Transverse colon (tissue), 4 donors: ENCODE results near the gene CAMK2B. TPM values are rescaled to one million over a fixed set of nuclear protein-coding genes. Genes with fewer than 3 reads are reported as not detected.

ENCODE experiments used
- DNase-seq: peaks from one replicate; pipeline ENCODE4 v3.0.0-alpha.2; 2019
- H3K27ac ChIP-seq, 4 donors: fragments of 200-600 bp; sonication (generic); 2 replicates each; pipeline ENCODE4 v1.5.1; 2016 to 2018; ENCODE audit warnings: inconsistent platforms in 4 of 4
- H3K27me3 ChIP-seq: fragments of 200-600 bp; sonication (generic); 2 replicates; pipeline ENCODE4 v1.5.1; 2017; ENCODE audit warnings: inconsistent platforms
- H3K36me3 ChIP-seq, 4 donors: fragments of 200-600 bp; sonication (generic); 2 replicates each; pipeline ENCODE4 v1.5.1; 2017 to 2019; ENCODE audit warnings: inconsistent platforms in 4 of 4
- H3K4me1 ChIP-seq, 4 donors: fragments of 200-600 bp; sonication (generic); 2 replicates each; pipeline ENCODE4 v1.5.1; 2017 to 2020; ENCODE audit warnings: inconsistent platforms in 4 of 4
- H3K4me3 ChIP-seq, 4 donors: fragments of 200-600 bp; sonication (generic); 1 replicate in 1 of 4; 2 replicates in 3 of 4; pipeline versions ENCODE4 v1.5.1 to v1.6.1; 2017 to 2019; ENCODE audit warnings: inconsistent platforms in 4 of 4
- H3K9me3 ChIP-seq, 2 donors: fragments of 200-600 bp; sonication (generic); 2 replicates each; pipeline ENCODE4 v1.5.1; 2017 to 2019; ENCODE audit warnings: inconsistent platforms in 2 of 2
- EP300 ChIP-seq: sonication (generic); formaldehyde crosslinking; IDR thresholded peaks from one replicate; pipeline ENCODE4 v1.6.1; 2017; ENCODE audit warnings: antibody characterized with exemption, low read depth
- POLR2A ChIP-seq: fragments of 450-650 bp; IDR thresholded peaks from one replicate; pipeline ENCODE4 v1.6.1; 2016; ENCODE audit warnings: antibody characterized with exemption, mild to moderate bottlenecking, moderate library complexity
- POLR2AphosphoS5 ChIP-seq, 3 donors: sonication (generic); formaldehyde crosslinking; IDR thresholded peaks; one replicate each; pipeline ENCODE4 v1.6.1; 2016; ENCODE audit warnings: antibody characterized with exemption in 3 of 3
- WGBS, 2 donors: methylation state at CpG; one replicate each; pipeline ENCODE4 v1.1.5; 2018; ENCODE audit warnings: low coverage in 1 of 2; 5-methylcytosine and 5-hydroxymethylcytosine counted together
- in situ Hi-C, 4 donors: fragments of 200-750 bp; cut with MboI; loops; one replicate each; pipeline versions ENCODE4 v1.15.0 to v1.15.1; 2017; ENCODE audit warnings: low sequenced_read_pairs in 3 of 4, low pct_ligation_motif_present in 1 of 4, low pct_unique_long_range_greater_than_20kb in 1 of 4
- intact Hi-C: fragments of 100-400 bp; cut with DNase I; formaldehyde crosslinking; loops from one replicate; pipeline ENCODE4 v1.15.1; 2023; ENCODE audit warnings: low total_unique reads
- total RNA-seq, 4 donors: library from RNA; depleted of rRNA; stranded (reverse); fragments of >200 nt; gene quantifications; one replicate each; pipeline ENCODE4 v1.1.0, GENCODE V29; 2016
- TF ChIP-seq, protein P1 (sequence below), 5 experiments: fragments of 200-600 bp in 3 of 5; fragments of 450-650 bp in 2 of 5; sonication (generic) in 3 of 5; IDR thresholded peaks; 1 replicate in 2 of 5; 2 replicates in 3 of 5; pipeline ENCODE4 v1.5.1; 2016 to 2017; ENCODE audit warnings: antibody characterized with exemption in 5 of 5, inconsistent platforms in 3 of 5, mild to moderate bottlenecking in 2 of 5, moderate library complexity in 1 of 5

Gene CAMK2B
- total RNA-seq, 4 donors from 2014 or later: 0.16 to 2.8 (median 0.27) TPM; not detected in 1

DNA sequence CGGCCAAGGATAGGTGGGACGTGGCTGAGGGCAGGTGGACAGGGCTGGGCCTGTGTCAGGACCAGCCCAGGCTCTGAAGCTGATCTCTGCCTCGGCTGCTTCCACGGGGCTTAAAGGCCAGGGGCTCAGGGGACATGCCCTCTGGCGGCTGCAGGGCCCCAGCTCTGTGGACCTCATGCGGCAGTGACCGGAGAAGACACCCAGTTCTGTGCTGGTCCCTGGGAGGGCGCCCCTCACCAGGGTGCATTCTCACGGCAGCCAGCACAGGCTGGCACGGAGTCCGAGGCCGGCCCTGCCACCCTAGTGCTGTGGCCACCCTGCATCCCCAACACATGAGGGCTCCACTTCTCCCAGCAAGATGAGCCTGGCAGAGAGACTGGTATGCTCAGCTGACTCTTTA lies 94.3 kb downstream of the CAMK2B start:
- in situ Hi-C loops: loop anchor here in 3 of 4 donors (25.0 kb wide), 2 partner anchors 256 to 331 kb away; partner anchors contain the start of genes NUDCD3 (in 2 of the 3) and DDX56 (in 1 of the 3)
- WGBS, 2 donors: 89% methylated on average over 10 of the region's 12 CpGs; no CpG with 5 or more reads in 1 of the 2 donors
- intact Hi-C loops: loop anchor here (10.0 kb wide), 2 partner anchors 254 to 334 kb away; no protein-coding TSS in a partner anchor
- H3K9me3 ChIP-seq: no peaks in the 10 kb centered on the region
- no peak for DNase-seq
- H3K36me3 ChIP-seq: no peaks in the 10 kb centered on the region
- H3K27me3 ChIP-seq: peaks cover 5% of the 10 kb centered on the region
- TF ChIP-seq, protein P1, sequence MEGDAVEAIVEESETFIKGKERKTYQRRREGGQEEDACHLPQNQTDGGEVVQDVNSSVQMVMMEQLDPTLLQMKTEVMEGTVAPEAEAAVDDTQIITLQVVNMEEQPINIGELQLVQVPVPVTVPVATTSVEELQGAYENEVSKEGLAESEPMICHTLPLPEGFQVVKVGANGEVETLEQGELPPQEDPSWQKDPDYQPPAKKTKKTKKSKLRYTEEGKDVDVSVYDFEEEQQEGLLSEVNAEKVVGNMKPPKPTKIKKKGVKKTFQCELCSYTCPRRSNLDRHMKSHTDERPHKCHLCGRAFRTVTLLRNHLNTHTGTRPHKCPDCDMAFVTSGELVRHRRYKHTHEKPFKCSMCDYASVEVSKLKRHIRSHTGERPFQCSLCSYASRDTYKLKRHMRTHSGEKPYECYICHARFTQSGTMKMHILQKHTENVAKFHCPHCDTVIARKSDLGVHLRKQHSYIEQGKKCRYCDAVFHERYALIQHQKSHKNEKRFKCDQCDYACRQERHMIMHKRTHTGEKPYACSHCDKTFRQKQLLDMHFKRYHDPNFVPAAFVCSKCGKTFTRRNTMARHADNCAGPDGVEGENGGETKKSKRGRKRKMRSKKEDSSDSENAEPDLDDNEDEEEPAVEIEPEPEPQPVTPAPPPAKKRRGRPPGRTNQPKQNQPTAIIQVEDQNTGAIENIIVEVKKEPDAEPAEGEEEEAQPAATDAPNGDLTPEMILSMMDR (IDR thresholded peaks at IDR 0.05): no peak
- TF ChIP-seq EP300 (no peak), POLR2A (no peak), POLR2AphosphoS5 (IDR thresholded peaks at IDR 0.05) (no peak)
- H3K4me1 ChIP-seq: no peaks in the 10 kb centered on the region
- no peak overlapping the region for H3K4me3 ChIP-seq
- H3K27ac ChIP-seq: no peak overlapping the region

DNA sequence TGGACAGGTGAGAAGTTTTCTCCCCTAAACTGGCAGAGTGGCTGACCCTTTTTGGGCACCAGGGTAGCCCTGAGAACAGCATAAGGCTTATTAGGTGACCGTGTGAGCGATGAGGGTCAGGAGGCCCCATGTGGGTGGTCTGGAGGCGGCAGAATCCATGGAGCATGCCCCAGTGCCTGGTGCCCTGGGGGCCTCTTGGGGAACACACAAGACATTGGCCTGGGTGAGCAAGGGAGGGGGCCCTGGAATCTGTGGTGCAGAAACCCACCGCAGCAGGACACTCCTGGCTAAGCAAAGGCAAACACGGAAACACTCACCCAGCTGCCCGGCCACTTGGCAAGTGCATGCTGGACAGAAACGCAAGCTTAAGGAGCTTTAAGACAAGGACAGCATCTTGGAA lies 95.1 kb downstream of the CAMK2B start:
- Histone ChIP-seq H3K9me3 (no peaks in the 10 kb centered on the region), H3K27ac (no peak overlapping the region), H3K4me3 (no peak overlapping the region), H3K27me3 (peaks cover 13% of the 10 kb centered on the region), H3K4me1 (no peaks in the 10 kb centered on the region), H3K36me3 (no peaks in the 10 kb centered on the region)
- DNase-seq: no peak
- whole genome bisulfite sequencing, 2 donors: 91% methylated on average over 7 of the region's 7 CpGs; no CpG with 5 or more reads in 1 of the 2 donors
- TF ChIP-seq POLR2AphosphoS5 (IDR thresholded peaks at IDR 0.05): no peak
- TF ChIP-seq, protein P1 (IDR thresholded peaks at IDR 0.05): no peak
- intact Hi-C loops: loop anchor here (10.0 kb wide), 2 partner anchors 255 to 335 kb away; no protein-coding TSS in a partner anchor
- in situ Hi-C loops: loop anchor here in 3 of 4 donors (25.0 kb wide), 2 partner anchors 257 to 332 kb away; partner anchors contain the start of genes NUDCD3 (in 2 of the 3) and DDX56 (in 1 of the 3)

DNA sequence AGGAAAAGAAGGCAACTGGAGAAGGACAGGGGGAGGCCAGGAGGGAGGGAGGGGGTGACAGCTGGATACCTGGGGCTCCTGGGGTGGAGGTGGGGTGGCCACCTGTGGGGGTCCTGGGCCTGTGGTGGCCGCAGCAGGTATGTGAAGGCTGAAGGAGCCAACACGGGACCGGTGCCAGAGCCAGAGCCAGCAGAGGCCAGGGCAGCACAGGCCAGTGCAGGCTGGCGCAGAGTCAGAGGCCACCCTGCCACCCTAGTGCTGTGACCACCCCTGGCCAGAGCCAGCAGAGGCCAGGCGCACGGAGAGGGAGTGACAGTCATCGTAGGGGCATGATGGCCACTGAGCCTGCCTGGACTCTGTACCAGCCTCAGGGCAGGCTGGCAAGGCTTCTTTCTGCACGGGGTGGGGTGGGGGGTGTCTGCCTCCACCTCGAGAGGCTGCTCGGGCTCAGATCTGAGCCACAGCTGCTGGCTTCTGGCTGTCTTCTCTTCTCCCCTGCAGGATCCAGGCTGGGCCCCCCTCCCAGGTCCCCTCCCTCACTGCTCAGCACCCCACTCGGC lies 95.8 kb downstream of the CAMK2B start:
- TF ChIP-seq EP300 (no peak), POLR2AphosphoS5 (IDR thresholded peaks at IDR 0.05) (no peak), POLR2A (no peak)
- TF ChIP-seq, protein P1 (IDR thresholded peaks at IDR 0.05): no peak
- in situ Hi-C loops: loop anchor here in 3 of 4 donors (25.0 kb wide), 2 partner anchors 258 to 333 kb away; partner anchors contain the start of genes NUDCD3 (in 2 of the 3) and DDX56 (in 1 of the 3)
- no peak overlapping the region for H3K27ac ChIP-seq

DNA sequence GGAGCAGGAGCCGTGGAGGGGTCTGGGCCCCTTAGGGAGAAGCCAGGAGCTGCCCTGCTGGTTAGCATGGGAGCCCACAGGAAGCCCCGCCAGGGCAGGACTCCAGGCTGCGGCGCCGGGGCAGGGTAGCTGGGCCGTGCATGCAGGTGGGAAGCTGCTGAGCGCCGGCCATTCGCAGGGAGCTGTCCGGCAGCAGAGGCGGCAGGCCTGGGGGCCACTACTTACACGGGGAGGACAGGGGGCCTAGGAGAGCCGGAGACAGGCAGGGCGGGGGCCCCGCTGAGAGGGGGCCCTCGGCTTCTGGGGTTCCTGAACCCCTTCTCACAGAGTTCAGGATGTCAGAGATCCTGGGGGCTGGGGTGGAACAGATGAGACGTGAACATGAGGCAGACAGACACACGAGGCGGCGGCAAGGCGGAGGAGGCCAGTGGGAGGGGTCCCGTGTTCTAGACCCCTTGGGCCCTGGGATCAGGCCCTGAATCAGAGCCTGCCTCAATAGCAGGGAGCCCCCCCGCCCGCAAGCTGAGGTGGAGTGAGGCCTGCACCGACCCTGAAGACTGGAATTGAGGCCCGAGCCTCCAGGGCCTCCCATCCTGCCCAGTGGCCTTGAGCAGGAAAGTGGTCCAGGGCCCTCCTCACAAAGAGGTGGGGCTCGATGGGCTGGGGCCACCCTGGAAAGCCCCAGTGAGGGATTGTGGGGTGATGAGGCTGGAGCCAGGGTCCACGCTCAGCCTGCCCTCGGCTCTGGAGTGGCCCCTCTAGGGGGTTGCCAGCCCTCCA lies 96.6 kb downstream of the CAMK2B start:
- Histone ChIP-seq H3K9me3 (no peaks in the 10 kb centered on the region), H3K4me3 (no peak overlapping the region), H3K4me1 (no peaks in the 10 kb centered on the region), H3K27me3 (peaks cover 22% of the 10 kb centered on the region), H3K27ac (no peak overlapping the region), H3K36me3 (no peaks in the 10 kb centered on the region)
- TF ChIP-seq, protein P1 (IDR thresholded peaks at IDR 0.05): no peak
- TF ChIP-seq POLR2A: no peak
- TF ChIP-seq POLR2AphosphoS5 (IDR thresholded peaks at IDR 0.05): no peak
- no peak for TF ChIP-seq EP300
- DNase-seq: no peak
- WGBS, 2 donors: 85% methylated on average over 29 of the region's 29 CpGs; no CpG with 5 or more reads in 1 of the 2 donors
- intact Hi-C loops (no loop called here), in situ Hi-C loops (loop anchor here in 3 of 4 donors (25.0 kb wide), 2 partner anchors 259 to 334 kb away; partner anchors contain the start of genes NUDCD3 (in 2 of the 3) and DDX56 (in 1 of the 3))

More for the DNA sequence above, 95.8 kb downstream of the CAMK2B start:
- H3K9me3 ChIP-seq: no peaks in the 10 kb centered on the region
- 68 to 89% methylated on average over 3 to 10 of the region's 11 CpGs for WGBS, 2 donors
- no peaks in the 10 kb centered on the region for H3K4me1 ChIP-seq
- H3K36me3 ChIP-seq: no peaks in the 10 kb centered on the region
- no peak for DNase-seq
- no peak overlapping the region for H3K4me3 ChIP-seq
- intact Hi-C loops: loop anchor here (10.0 kb wide), 2 partner anchors 255 to 335 kb away; no protein-coding TSS in a partner anchor
- peaks cover 19% of the 10 kb centered on the region for H3K27me3 ChIP-seq
